HepG2 (cell line): ENCODE results near the gene PPP2R5D. TPM values are rescaled to one million over a fixed set of nuclear protein-coding genes. Genes with fewer than 3 reads are reported as not detected.

Experiments used
- MEIS2 ChIP-seq: sonication (generic); formaldehyde crosslinking; IDR thresholded peaks from 2 replicates; pipeline ENCODE4 v1.9.0; 2021; ENCODE audit warnings: mild to moderate bottlenecking, missing genetic modification reagents
- NONO ChIP-seq, 2 experiments: fragments of 450-650 bp in 1 of 2; sonication (generic) in 1 of 2; formaldehyde crosslinking in 1 of 2; IDR thresholded peaks in 1 of 2; conservative IDR thresholded peaks in 1 of 2; 2 replicates each; pipeline versions ENCODE4 v1.6.1 to v1.8.0; 2017 to 2022; ENCODE audit warnings: mild to moderate bottlenecking in 1 of 2, missing genetic modification reagents in 1 of 2, moderate library complexity in 1 of 2
- ZKSCAN5 ChIP-seq: sonication (generic); formaldehyde crosslinking; IDR thresholded peaks from 2 replicates; pipeline ENCODE4 v1.5.1; 2020; ENCODE audit warnings: mild to moderate bottlenecking, missing genetic modification reagents
- ZNF343 ChIP-seq: sonication (generic); formaldehyde crosslinking; IDR thresholded peaks from 2 replicates; pipeline ENCODE4 v1.4.0; 2020; ENCODE audit warnings: mild to moderate bottlenecking, missing genetic modification reagents
- ZNF713 ChIP-seq: sonication (generic); formaldehyde crosslinking; IDR thresholded peaks from 2 replicates; pipeline ENCODE4 v1.4.0; 2020; ENCODE audit warnings: mild to moderate bottlenecking, missing genetic modification reagents
- ZNF749 ChIP-seq: sonication (generic); formaldehyde crosslinking; IDR thresholded peaks from 2 replicates; pipeline ENCODE4 v1.8.0; 2022; ENCODE audit warnings: mild to moderate bottlenecking, missing genetic modification reagents, moderate library complexity, borderline replicate concordance
- polyA plus RNA-seq, 8 experiments: library from polyadenylated mRNA; depleted of rRNA in 3 of 8; stranded (reverse) in 7 of 8; unstranded in 1 of 8; fragments of >200 nt; fragmentation: Illumina TruSeq in 4 of 8; extraction: Trizol in 4 of 8; gene quantifications; 2 replicates each; pipeline versions ENCODE4 v1.2.1 to v1.2.3, GENCODE V29; 2011 to 2016; ENCODE audit warnings: low read depth in 4 of 8, missing spikeins in 1 of 8, mixed read lengths in 1 of 8; ENCODE audit not compliant: insufficient read depth in 1 of 8
- total RNA-seq, 5 experiments: library from RNA; depleted of rRNA; stranded (reverse); fragments of >200 nt; fragmentation: Illumina TruSeq; extraction: Trizol; gene quantifications; 2 replicates each; pipeline ENCODE4 v1.2.3, GENCODE V29; 2016; ENCODE audit warnings: low read depth in 1 of 5
- TF ChIP-seq, protein P1 (sequence below): sonication (generic); formaldehyde crosslinking; IDR thresholded peaks from 2 replicates; pipeline ENCODE4 v1.5.1; 2020; ENCODE audit warnings: mild to moderate bottlenecking, missing genetic modification reagents, borderline replicate concordance
- TF ChIP-seq, protein P2 (sequence below): sonication (generic); formaldehyde crosslinking; IDR thresholded peaks from 2 replicates; pipeline ENCODE4 v1.5.0; 2020; ENCODE audit warnings: missing genetic modification reagents
- TF ChIP-seq, protein P3 (sequence below): IDR thresholded peaks from 2 replicates; pipeline ENCODE4 v1.6.1; 2016
- TF ChIP-seq, protein P4 (sequence below): sonication (generic); formaldehyde crosslinking; IDR thresholded peaks from 2 replicates; pipeline ENCODE4 v1.4.0; 2020; ENCODE audit warnings: missing genetic modification reagents
- TF ChIP-seq, protein P5 (sequence below): sonication (generic); formaldehyde crosslinking; IDR thresholded peaks from 2 replicates; pipeline ENCODE4 v1.5.0; 2020; ENCODE audit warnings: mild to moderate bottlenecking, missing genetic modification reagents
- TF ChIP-seq, protein P6 (sequence below): sonication (generic); formaldehyde crosslinking; IDR thresholded peaks from 2 replicates; pipeline ENCODE4 v1.8.0; 2022; ENCODE audit warnings: missing genetic modification reagents, low read depth, mild to moderate bottlenecking, borderline replicate concordance

The PPP2R5D gene
- total and polyA plus RNA-seq, 2 of the 13 experiments (the other 11 are each of a cell fraction or from before 2014, with no cell fraction given), result 53.7 to 60.4 TPM

DNA sequence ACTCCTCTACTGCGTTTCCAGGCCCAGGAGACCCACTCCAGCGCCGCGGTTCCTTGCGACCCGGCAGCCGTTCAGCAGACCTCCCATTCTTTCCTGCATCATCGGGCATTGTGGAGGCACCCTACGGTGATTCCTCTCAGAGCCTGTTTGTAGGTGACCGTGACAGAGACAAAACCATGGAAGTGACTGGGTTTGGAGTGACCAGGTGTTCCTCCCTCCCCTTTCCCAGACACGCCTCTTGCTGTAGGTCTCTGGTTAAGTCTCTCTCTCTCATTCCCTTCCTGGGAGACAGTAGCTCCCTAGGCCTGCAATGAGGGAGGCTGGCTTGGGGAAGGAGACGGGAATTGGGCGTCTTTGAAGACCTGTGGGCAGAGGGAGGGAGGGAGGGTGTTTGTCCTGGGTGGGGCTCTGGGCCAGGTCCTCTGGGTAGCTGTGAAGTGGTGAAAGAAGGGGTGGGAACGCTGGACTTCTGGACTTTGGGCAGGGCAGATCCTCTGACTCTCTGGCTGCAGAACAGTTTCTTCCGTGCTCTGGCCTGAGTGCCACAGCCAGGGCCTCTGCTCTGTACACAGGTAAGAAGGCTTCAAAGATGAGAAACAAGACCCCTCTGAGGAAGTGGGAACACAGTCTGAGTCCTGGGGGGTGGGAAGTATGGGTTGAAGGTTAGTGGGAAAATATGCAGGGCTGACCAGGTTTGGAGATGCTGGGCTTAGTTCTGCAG is 75.8 kb downstream of the PPP2R5D start (continued):
- TF ChIP-seq, protein P1, sequence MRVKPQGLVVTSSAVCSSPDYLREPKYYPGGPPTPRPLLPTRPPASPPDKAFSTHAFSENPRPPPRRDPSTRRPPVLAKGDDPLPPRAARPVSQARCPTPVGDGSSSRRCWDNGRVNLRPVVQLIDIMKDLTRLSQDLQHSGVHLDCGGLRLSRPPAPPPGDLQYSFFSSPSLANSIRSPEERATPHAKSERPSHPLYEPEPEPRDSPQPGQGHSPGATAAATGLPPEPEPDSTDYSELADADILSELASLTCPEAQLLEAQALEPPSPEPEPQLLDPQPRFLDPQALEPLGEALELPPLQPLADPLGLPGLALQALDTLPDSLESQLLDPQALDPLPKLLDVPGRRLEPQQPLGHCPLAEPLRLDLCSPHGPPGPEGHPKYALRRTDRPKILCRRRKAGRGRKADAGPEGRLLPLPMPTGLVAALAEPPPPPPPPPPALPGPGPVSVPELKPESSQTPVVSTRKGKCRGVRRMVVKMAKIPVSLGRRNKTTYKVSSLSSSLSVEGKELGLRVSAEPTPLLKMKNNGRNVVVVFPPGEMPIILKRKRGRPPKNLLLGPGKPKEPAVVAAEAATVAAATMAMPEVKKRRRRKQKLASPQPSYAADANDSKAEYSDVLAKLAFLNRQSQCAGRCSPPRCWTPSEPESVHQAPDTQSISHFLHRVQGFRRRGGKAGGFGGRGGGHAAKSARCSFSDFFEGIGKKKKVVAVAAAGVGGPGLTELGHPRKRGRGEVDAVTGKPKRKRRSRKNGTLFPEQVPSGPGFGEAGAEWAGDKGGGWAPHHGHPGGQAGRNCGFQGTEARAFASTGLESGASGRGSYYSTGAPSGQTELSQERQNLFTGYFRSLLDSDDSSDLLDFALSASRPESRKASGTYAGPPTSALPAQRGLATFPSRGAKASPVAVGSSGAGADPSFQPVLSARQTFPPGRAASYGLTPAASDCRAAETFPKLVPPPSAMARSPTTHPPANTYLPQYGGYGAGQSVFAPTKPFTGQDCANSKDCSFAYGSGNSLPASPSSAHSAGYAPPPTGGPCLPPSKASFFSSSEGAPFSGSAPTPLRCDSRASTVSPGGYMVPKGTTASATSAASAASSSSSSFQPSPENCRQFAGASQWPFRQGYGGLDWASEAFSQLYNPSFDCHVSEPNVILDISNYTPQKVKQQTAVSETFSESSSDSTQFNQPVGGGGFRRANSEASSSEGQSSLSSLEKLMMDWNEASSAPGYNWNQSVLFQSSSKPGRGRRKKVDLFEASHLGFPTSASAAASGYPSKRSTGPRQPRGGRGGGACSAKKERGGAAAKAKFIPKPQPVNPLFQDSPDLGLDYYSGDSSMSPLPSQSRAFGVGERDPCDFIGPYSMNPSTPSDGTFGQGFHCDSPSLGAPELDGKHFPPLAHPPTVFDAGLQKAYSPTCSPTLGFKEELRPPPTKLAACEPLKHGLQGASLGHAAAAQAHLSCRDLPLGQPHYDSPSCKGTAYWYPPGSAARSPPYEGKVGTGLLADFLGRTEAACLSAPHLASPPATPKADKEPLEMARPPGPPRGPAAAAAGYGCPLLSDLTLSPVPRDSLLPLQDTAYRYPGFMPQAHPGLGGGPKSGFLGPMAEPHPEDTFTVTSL (CRISPR knock-in tag), result 0 out of 2 replicates have a peak, but pooled peaks have one; percentile 44
- TF ChIP-seq, protein P2, sequence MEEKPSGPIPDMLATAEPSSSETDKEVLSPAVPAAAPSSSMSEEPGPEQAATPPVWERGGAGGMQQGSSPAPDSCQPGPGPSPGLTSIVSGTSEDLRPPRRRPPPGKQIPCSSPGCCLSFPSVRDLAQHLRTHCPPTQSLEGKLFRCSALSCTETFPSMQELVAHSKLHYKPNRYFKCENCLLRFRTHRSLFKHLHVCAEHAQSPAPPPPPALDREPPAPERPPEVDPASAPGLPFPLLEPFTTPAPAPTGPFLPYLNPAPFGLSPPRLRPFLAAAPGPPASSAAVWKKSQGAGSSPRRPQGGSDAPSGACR, result no peak; the same call in 1 of the 2 replicates
- no peak for TF ChIP-seq NONO (IDR thresholded peaks at IDR 0.05)
- peak; percentile 84 for TF ChIP-seq NONO (CRISPR knock-in tag; conservative IDR thresholded peaks at IDR 0.05)
- peak; percentile 74; the same call in 1 of the 2 replicates for TF ChIP-seq ZNF343 (CRISPR knock-in tag)
- TF ChIP-seq ZNF749 (CRISPR knock-in tag), result 0 out of 2 replicates have a peak, but pooled peaks have one; percentile 24
- TF ChIP-seq, protein P3, sequence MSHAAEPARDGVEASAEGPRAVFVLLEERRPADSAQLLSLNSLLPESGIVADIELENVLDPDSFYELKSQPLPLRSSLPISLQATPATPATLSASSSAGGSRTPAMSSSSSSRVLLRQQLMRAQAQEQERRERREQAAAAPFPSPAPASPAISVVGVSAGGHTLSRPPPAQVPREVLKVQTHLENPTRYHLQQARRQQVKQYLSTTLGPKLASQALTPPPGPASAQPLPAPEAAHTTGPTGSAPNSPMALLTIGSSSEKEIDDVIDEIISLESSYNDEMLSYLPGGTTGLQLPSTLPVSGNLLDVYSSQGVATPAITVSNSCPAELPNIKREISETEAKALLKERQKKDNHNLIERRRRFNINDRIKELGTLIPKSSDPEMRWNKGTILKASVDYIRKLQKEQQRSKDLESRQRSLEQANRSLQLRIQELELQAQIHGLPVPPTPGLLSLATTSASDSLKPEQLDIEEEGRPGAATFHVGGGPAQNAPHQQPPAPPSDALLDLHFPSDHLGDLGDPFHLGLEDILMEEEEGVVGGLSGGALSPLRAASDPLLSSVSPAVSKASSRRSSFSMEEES (CRISPR knock-in tag), result peak; percentile 58
- TF ChIP-seq ZKSCAN5 (CRISPR knock-in tag), result 0 out of 2 replicates have a peak, but pooled peaks have one; percentile 35
- TF ChIP-seq, protein P4, sequence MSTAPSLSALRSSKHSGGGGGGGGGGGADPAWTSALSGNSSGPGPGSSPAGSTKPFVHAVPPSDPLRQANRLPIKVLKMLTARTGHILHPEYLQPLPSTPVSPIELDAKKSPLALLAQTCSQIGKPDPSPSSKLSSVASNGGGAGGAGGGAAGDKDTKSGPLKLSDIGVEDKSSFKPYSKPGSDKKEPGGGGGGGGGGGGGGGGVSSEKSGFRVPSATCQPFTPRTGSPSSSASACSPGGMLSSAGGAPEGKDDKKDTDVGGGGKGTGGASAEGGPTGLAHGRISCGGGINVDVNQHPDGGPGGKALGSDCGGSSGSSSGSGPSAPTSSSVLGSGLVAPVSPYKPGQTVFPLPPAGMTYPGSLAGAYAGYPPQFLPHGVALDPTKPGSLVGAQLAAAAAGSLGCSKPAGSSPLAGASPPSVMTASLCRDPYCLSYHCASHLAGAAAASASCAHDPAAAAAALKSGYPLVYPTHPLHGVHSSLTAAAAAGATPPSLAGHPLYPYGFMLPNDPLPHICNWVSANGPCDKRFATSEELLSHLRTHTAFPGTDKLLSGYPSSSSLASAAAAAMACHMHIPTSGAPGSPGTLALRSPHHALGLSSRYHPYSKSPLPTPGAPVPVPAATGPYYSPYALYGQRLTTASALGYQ, result peak; percentile 18; the same call in 1 of the 2 replicates
- TF ChIP-seq, protein P5, sequence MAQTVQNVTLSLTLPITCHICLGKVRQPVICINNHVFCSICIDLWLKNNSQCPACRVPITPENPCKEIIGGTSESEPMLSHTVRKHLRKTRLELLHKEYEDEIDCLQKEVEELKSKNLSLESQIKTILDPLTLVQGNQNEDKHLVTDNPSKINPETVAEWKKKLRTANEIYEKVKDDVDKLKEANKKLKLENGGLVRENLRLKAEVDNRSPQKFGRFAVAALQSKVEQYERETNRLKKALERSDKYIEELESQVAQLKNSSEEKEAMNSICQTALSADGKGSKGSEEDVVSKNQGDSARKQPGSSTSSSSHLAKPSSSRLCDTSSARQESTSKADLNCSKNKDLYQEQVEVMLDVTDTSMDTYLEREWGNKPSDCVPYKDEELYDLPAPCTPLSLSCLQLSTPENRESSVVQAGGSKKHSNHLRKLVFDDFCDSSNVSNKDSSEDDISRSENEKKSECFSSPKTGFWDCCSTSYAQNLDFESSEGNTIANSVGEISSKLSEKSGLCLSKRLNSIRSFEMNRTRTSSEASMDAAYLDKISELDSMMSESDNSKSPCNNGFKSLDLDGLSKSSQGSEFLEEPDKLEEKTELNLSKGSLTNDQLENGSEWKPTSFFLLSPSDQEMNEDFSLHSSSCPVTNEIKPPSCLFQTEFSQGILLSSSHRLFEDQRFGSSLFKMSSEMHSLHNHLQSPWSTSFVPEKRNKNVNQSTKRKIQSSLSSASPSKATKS (CRISPR knock-in tag), result no peak
- TF ChIP-seq ZNF713 (CRISPR knock-in tag), result peak; percentile 38; the same call in 1 of the 2 replicates
- TF ChIP-seq MEIS2 (CRISPR knock-in tag), result peak; percentile 13; the same call in 1 of the 2 replicates
- TF ChIP-seq, protein P6, sequence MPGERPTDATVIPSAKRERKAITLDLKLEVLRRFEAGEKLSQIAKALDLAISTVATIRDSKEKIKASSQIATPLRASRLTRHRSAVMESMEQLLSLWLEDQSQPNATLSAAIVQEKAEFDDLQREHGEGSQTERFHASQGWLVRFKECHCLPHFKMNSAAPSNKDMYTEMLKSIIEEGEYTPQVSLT (CRISPR knock-in tag), result 0 out of 2 replicates have a peak, but pooled peaks have one; percentile 68
